Mucosa of gallbladder (tissue), 1 donor: ENCODE data around the gene CTPS1. TPM values are rescaled to one million over a fixed set of nuclear protein-coding genes. Genes with fewer than 3 reads are reported as not detected.

Experiments used
- DNase-seq: peaks from one replicate; pipeline ENCODE4 v3.0.0-alpha.2; 2020; ENCODE audit warnings: low spot score
- total RNA-seq: library from RNA; stranded (reverse); gene quantifications from one replicate; pipeline ENCODE4 v1.2.1, GENCODE V29; 2021
- donor health status: DM: no; HTN: no; CAD: no.

The CTPS1 gene, protein sequence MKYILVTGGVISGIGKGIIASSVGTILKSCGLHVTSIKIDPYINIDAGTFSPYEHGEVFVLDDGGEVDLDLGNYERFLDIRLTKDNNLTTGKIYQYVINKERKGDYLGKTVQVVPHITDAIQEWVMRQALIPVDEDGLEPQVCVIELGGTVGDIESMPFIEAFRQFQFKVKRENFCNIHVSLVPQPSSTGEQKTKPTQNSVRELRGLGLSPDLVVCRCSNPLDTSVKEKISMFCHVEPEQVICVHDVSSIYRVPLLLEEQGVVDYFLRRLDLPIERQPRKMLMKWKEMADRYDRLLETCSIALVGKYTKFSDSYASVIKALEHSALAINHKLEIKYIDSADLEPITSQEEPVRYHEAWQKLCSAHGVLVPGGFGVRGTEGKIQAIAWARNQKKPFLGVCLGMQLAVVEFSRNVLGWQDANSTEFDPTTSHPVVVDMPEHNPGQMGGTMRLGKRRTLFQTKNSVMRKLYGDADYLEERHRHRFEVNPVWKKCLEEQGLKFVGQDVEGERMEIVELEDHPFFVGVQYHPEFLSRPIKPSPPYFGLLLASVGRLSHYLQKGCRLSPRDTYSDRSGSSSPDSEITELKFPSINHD
- 20.4 TPM for total RNA-seq

GRCh38 chr1:40979241-40980067, at the start of gene CTPS1:
Gene CTPS1, plus strand, starts transcription at chr1:40979696. Its CDS starts 3,595 bp downstream, at chr1:40983291.
- DNase-seq: peak; percentile 95

DNA sequence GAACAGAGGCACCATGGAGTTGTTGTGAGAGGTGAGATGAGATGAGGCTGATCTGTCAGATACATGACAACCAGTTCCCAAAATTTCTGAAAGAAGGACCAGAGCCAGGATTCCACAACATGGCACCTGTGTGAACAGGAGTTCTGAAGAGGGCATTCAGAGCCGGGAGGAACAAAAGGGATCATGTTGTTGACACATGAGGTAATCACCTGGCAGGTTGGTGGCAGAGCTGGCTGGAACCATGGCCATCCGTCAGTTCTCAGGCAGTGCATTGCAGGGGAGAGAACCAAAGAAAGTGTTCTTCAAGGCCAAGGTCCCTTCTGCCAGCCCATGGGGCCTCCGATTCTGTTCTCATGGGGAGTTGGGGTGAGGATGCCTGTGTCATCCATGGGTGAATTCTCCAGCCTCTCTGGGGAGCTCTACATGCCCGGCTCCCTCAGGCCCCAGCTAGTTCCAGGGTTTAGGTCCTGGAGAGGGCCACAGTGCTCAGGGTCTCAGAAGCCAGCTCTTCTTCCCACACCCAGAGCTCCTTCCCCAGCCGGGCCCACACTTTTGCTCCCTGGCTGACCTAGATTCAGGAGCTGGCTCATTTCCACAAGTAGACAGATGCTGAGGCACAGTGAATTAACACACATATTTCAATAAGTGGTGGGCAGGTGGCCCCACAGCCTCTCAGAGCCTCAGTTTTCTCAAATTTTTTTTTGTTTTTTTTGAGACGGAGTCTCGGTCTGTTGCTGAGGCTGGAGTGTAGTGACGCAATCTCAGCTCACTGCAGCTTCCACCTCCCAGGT, 49.1 kb upstream of the CTPS1 start:
- peak; percentile 39 for DNase-seq

GRCh38 chr1:40931601-40932000, 47.9 kb upstream of the CTPS1 start:
- no peak for DNase-seq

- no peak for DNase-seq
Observed at GRCh38 chr1:40932006-40932405, 47.5 kb upstream of the CTPS1 start.

GRCh38 chr1:40936931-40937339, 42.6 kb upstream of the CTPS1 start:
- DNase-seq: no peak

DNA sequence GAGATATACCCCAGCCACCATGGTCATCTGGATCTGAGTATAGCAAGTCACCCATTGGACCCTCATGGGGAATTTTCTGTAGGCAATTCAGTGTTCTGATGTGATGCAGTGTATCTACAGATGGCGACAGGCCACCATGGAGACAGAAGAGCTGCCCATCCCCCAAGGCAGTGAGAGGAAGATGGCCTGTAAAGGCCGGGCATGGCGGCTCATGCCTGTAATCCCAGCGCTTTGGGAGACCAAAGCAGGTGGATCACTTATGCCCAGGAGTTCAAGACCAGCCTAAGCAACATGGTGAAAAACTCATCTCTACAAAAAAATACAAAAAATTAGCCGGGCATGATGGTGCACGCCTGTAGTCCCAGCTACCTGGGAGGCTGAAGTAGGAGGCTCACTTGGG, 41.1 kb upstream of the CTPS1 start:
- no peak for DNase-seq

DNA sequence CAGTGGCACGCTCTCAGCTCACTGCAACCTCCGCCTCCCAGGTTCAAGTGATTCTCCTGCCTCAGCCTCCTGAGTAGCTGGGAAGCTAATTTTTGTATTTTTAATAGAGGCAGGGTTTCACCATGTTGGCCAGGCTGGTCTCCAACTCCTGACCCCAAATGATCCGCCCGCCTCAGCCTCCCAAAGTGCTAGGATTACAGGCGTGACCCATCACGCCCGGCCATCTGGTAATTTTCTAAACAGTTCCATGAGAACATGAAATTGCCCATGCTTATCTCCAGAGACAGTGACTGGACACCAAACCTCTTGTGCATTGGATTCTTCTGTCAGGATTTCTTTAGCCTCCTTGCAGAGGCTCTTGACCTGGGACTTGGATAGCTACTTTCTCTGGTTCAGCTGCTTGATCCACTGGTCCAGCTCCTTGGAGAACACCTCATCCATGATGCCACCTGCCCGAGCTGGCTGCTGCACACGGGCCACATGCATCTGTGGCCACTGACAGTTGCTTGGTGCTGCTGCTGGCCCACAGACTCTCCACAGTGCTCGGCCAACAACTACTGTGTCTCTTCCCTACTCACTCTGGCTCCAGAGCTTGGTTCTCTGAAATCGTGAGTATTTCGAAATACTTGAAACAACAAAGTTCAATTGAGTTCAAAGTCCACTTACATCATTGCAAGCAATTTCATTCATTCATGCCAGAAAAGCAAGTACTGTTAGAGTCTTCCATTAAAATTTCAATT, 40.0 kb upstream of the CTPS1 start:
- DNase-seq: peak; percentile 36

DNA sequence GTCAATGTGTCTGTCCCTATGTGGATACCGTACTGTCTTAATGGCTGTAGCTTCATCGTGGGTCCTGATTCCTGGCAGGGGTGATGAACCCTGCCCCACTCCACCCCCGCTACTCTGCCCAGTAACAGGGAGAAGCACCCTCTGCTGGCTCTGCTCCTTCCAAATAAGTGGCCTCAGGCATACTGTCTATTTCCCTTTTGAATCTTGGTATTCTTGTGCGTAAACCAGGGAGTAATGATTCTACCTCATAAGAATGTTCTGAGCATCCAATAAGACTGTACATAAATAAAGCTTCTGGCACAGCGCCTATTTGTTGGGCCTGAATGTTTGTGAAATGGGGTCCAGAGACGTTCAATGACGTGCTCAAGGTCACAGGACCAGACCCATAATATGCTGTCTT, 35.2 kb upstream of the CTPS1 start:
- DNase-seq: peak; percentile 64

DNA sequence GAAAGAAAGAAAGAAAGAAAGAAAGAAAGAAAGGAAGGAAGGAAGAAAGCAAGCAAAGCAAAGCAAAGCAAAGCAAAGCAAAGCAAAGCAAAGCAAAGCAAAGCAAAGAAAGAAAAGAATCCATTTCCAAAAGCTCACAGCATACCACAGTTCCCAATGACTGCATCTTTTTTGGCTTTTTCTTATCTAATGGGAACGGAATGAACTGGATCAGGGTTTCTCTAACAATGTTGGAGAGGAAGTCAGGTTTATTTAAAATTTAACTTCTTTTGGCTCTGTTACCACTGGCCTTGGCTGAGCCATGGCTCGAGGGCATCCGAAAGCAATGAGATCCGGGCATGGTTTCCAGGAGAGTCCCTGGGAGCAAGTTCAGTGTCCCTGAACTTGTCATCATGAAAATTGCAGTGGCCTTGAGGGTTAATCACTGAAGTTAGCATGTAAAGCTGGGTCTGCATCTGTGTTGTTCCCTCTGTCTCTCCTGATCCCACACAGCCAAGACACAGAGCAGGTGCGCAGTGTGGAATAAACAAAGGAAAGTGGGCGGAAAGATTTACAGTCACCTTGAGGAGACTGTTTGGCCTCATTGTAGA, 34.6 kb upstream of the CTPS1 start:
- peak; percentile 74 for DNase-seq

- no peak for DNase-seq
Observed at GRCh38 chr1:40945491-40945973, 34.0 kb upstream of the CTPS1 start.

DNA sequence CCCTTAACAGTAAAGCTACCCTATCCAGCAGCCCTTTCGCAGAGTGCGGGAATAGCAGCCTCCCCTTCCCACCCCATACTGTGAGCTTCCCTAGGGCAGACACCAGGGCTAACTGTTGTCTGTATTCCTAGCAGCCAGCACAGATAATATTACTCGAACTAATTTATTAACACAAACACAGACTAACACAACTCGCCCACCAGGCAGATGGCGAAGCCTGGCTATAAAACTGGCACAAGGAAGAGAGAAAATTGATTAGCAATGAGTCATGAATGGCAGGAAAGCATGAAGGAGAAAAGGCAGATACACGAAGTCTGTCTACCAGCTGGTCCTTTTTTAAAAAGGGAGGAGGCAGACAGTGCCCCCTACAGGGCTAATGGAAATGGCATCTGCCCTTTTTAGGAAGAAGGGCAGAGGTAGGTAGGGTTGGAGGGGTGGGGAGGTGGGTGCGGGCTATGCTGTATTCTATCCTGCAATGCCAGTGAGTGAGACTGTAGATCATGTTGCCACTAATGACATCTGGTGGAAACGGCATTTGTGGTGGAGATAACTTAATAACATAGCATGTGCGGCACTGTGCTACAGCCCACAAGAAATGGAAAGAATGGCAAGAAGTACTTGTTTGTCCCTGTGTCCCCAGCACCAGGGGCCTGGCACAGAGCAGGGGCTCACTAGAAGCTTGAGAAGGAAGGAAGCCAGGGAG, 30.6 kb upstream of the CTPS1 start:
- peak; percentile 76 for DNase-seq

DNA sequence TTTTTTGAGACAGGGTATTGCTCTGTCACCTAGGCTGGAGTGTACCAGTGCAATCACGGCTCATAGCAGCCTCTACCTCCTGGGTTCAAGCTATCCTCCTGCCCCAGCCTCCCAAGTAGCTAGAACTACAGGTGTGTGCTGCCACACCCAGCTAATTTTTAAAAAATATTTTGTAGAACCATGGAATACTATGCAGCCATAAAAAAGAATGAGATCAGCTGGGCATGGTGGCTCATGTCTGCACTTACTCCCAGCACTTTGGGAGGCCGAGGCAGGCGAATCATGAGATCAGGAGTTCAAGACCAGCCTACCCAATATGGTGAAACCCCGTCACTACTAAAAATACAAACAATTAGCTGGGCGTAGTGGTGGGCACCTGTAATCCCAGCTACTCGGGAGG, 29.9 kb upstream of the CTPS1 start:
- no peak for DNase-seq

DNA sequence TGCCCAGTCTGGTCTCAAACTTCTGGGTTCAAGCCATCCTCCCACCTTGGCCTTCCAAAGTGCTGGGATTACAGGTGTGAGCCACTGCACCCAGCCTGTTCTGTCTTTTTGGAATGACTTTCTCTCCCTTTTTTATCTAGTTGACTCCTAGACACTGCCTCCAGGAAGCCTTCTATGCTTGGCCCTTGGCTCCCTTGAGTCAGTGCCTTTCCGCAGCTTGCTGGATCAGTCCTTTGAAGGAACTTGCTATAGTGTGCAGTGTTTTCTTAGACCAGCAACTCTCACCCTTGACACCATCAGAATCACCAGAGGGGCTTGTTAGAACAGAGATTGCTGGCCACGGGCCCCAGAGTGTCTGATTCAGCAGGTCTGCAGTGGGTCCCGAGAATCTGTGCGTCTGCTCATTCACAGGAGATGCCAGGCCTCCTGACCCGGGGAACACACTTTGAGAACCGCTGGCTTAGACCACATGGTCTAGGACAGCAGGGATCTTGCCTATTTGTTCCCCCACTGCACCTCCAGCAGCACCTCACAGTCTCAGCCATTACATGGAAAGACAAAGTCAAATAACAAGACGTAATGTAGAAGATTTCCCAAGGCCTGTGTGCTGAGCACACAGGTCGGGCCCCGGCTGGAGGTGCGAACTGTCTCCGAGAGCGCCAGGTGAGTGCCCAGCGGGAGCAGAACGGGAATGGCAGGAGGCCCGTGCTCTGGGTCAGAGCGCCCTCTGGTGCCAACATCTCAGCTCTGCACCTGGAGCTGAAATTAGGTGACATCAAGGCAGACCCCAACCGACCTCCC, 27.4 kb upstream of the CTPS1 start:
- peak; percentile 71 for DNase-seq

DNA sequence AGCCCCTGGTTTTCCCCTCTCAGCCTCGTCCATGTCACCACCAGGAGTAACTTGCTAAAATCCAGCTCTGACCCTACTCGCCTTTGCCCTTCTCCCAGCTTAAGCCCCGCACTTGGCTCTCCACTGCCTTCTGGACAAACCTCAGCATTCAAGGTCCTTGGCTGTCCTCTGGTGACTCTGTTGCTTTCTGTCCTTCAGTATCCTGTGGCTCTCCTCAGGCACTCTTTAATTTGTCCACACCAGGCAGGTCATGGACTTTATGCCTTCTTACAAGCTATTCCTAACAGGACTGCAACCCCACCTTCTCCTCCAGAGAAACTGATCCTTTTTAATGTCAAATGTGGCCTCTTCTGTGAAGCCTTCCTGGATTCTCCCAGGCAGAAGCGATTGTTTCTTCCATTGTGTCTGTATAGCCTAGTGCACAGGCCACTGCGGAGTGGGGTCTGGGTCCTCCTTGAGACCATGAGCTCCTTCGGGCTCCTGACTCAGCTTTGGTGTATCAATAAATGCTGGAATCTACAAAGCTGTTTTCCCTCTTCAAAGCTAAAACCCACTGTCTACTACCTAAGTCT, 26.7 kb upstream of the CTPS1 start:
- no peak for DNase-seq

GRCh38 chr1:40954626-40955025, 24.9 kb upstream of the CTPS1 start:
- no peak for DNase-seq

DNA sequence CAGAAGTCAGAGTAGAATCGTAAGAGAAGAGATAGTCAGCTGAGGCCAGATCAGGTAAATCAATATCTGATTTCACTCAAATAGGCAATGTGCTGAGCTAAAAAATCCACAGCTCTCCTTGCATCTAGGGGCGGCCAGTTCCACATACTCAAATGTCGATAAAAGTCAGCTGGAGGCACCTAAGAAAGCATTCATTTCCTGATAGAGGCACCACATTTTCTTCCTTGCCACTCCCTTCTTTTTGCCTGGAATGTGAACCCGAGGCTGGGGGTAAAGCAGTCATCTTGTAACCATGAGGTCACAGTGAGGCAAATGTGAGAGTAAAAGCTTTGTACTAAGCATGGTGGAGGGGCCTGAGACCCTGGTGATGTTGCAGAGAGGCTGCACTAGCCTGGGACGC, 24.2 kb upstream of the CTPS1 start:
- DNase-seq: no peak

GRCh38 chr1:40956407-40956806, 23.1 kb upstream of the CTPS1 start:
- DNase-seq: no peak

- DNase-seq: no peak
Observed at GRCh38 chr1:40958210-40958609, 21.3 kb upstream of the CTPS1 start.

- no peak for DNase-seq
Observed at GRCh38 chr1:40965531-40965930, 14.0 kb upstream of the CTPS1 start.
